Stimulated activated CD4-positive, alpha-beta T cell treated with anti-CD3 and anti-CD28 coated beads, Interleukin-2, amount 100 ng/mL, for 24 hours (primary cell): ENCODE results near the gene ANTXRL.
A peak's percentile ranks its signal among the peaks of the same experiment; 100 is the strongest.
"Not testable (repeated sequence)": the region's sequence is repeated elsewhere in the genome, so short reads cannot be mapped to it uniquely, and the experiment has no call there.

Experiments
- DNase-seq, 2 donors: peaks; one replicate each; pipeline ENCODE4 v3.0.0-alpha.2; 2020

Gene ANTXRL

GRCh38 chr10:46309511-46310142, 22.8 kb downstream of the ANTXRL start:
- no peak for DNase-seq

GRCh38 chr10:46310143-46310514, 23.3 kb downstream of the ANTXRL start:
- no peak for DNase-seq

GRCh38 chr10:46310851-46311250, 24.1 kb downstream of the ANTXRL start:
- no peak for DNase-seq

- no peak for DNase-seq
These were observed 24.7 kb downstream of the ANTXRL start for GRCh38 chr10:46311501-46311951.

GRCh38 chr10:46311961-46312431, 25.2 kb downstream of the ANTXRL start:
- not testable (repeated sequence) for DNase-seq

GRCh38 chr10:46312953-46313352, 26.2 kb downstream of the ANTXRL start:
- no peak for DNase-seq

GRCh38 chr10:46314071-46314470, 27.3 kb downstream of the ANTXRL start:
- no peak for DNase-seq

- DNase-seq: peak in 1 of 2 donors; percentile 14
These were observed 28.5 kb downstream of the ANTXRL start for GRCh38 chr10:46315071-46315860.

- DNase-seq: no peak
These were observed 30.6 kb downstream of the ANTXRL start for GRCh38 chr10:46317370-46317769.

- no peak for DNase-seq
These were observed 31.1 kb downstream of the ANTXRL start for GRCh38 chr10:46317889-46318288.

- no peak for DNase-seq
These were observed 32.0 kb downstream of the ANTXRL start for GRCh38 chr10:46318799-46319198.

- no peak for DNase-seq
These were observed 32.6 kb downstream of the ANTXRL start for GRCh38 chr10:46319389-46319788.

- no peak for DNase-seq
These were observed 35.0 kb downstream of the ANTXRL start for GRCh38 chr10:46321770-46322169.

GRCh38 chr10:46323176-46323575, 36.4 kb downstream of the ANTXRL start:
- DNase-seq: no peak

GRCh38 chr10:46325021-46325420, 38.2 kb downstream of the ANTXRL start:
- DNase-seq: no peak

- no peak for DNase-seq
These were observed 39.3 kb downstream of the ANTXRL start for GRCh38 chr10:46326066-46326465.

- DNase-seq: no peak
These were observed 40.2 kb downstream of the ANTXRL start for GRCh38 chr10:46326971-46327370.

- no peak for DNase-seq
These were observed 40.9 kb downstream of the ANTXRL start for GRCh38 chr10:46327685-46328084.

GRCh38 chr10:46328853-46329689, 42.3 kb downstream of the ANTXRL start:
- DNase-seq: no peak

GRCh38 chr10:46329690-46330016, 42.9 kb downstream of the ANTXRL start:
- DNase-seq: no peak

- no peak for DNase-seq
These were observed 44.1 kb downstream of the ANTXRL start for GRCh38 chr10:46330894-46331293.

- not testable (repeated sequence) for DNase-seq
These were observed 78.7 kb downstream of the ANTXRL start for GRCh38 chr10:46365484-46365883.

- not testable (repeated sequence) for DNase-seq
These were observed 80.4 kb downstream of the ANTXRL start for GRCh38 chr10:46367209-46367608.
